ENCODE data around the gene SMIM27.

Gene SMIM27

GRCh38 chr9:32554591-32554990 is 2.5 kb downstream of the SMIM27 start:
- no peak for DNase-seq (ENCODE audit: low read depth in 2 of 2)

GRCh38 chr9:32558408-32558934 is 6.3 kb downstream of the SMIM27 start:
- no peak for DNase-seq (ENCODE audit: low read depth in 2 of 2)

GRCh38 chr9:32565967-32566366 is 13.8 kb downstream of the SMIM27 start:
- DNase-seq (ENCODE audit: low read depth in 2 of 2), result no peak

GRCh38 chr9:32566770-32567169 is 14.6 kb downstream of the SMIM27 start:
- no peak for DNase-seq (ENCODE audit: low read depth in 2 of 2)

GRCh38 chr9:32570262-32570661 is 18.1 kb downstream of the SMIM27 start:
- DNase-seq (ENCODE audit: low read depth in 2 of 2), result no peak

GRCh38 chr9:32571969-32572899 is 20.1 kb downstream of the SMIM27 start:
- peak; percentile 18 to 52 for DNase-seq (ENCODE audit: low read depth in 2 of 2)

- peak; percentile 84 to 90 for DNase-seq (ENCODE audit: low read depth in 2 of 2)
Observed at GRCh38 chr9:32572900-32573523, 20.9 kb downstream of the SMIM27 start, which contains the start of gene NDUFB6. TSS of gene NDUFB6 (minus strand) at chr9:32573159. CDS start at chr9:32573060, 99 bp downstream.

GRCh38 chr9:32573821-32574220 is 21.7 kb downstream of the SMIM27 start:
- DNase-seq (ENCODE audit: low read depth in 2 of 2), result no peak

GRCh38 chr9:32574858-32575257 is 22.7 kb downstream of the SMIM27 start:
- no peak for DNase-seq (ENCODE audit: low read depth in 2 of 2)

GRCh38 chr9:32577316-32577715 is 25.2 kb downstream of the SMIM27 start:
- DNase-seq (ENCODE audit: low read depth in 2 of 2), result no peak

- no peak for DNase-seq (ENCODE audit: low read depth in 2 of 2)
Observed at GRCh38 chr9:32578976-32579375, 26.8 kb downstream of the SMIM27 start.

- peak; percentile 60 to 71 for DNase-seq (ENCODE audit: low read depth in 2 of 2)
Observed at GRCh38 chr9:32579706-32580331, 27.7 kb downstream of the SMIM27 start.

GRCh38 chr9:32580631-32581300 is 28.6 kb downstream of the SMIM27 start:
- no peak for DNase-seq (ENCODE audit: low read depth in 2 of 2)

GRCh38 chr9:32581512-32582143 is 29.5 kb downstream of the SMIM27 start:
- DNase-seq (ENCODE audit: low read depth in 2 of 2), result no peak

- DNase-seq (ENCODE audit: low read depth in 2 of 2), result no peak
Observed at GRCh38 chr9:32584784-32585183, 32.7 kb downstream of the SMIM27 start.

- DNase-seq (ENCODE audit: low read depth in 2 of 2), result no peak
Observed at GRCh38 chr9:32587901-32588300, 35.8 kb downstream of the SMIM27 start.

- no peak for DNase-seq (ENCODE audit: low read depth in 2 of 2)
Observed at GRCh38 chr9:32589083-32589723, 37.1 kb downstream of the SMIM27 start.

GRCh38 chr9:32590476-32590875 is 38.3 kb downstream of the SMIM27 start:
- no peak for DNase-seq (ENCODE audit: low read depth in 2 of 2)

- no peak for DNase-seq (ENCODE audit: low read depth in 2 of 2)
Observed at GRCh38 chr9:32590898-32591297, 38.8 kb downstream of the SMIM27 start.

GRCh38 chr9:32596096-32596865 is 44.2 kb downstream of the SMIM27 start:
- no peak for DNase-seq (ENCODE audit: low read depth in 2 of 2)

Measured in stimulated activated CD4-positive, alpha-beta T cell treated with anti-CD3 and anti-CD28 coated beads, Interleukin-1b, Interleukin-23, amount 100 ng/mL, for 1 hour (primary cell).